Fibroblast of lung (primary cell): ENCODE results near the gene ARRDC2. TPM values are rescaled to one million over a fixed set of nuclear protein-coding genes. Genes with fewer than 3 reads are reported as not detected.

Experiments used
- DNase-seq, 2 donors: peaks; one replicate each; pipeline versions ENCODE4 v3.0.0 to v3.0.0-alpha.2; 2010; ENCODE audit warnings: low read depth in 2 of 2
- H2AFZ ChIP-seq: 2 replicates; pipeline ENCODE4 v1.5.1; 2012; ENCODE audit warnings: low read length, control low read depth, inconsistent platforms
- H3K27ac ChIP-seq: 2 replicates; pipeline ENCODE4 v1.5.1; 2011; ENCODE audit warnings: low read length, control low read depth; ENCODE audit not compliant: insufficient read depth
- H3K27me3 ChIP-seq: 2 replicates; pipeline ENCODE4 v1.5.1; 2011; ENCODE audit warnings: mild to moderate bottlenecking, low read length; ENCODE audit not compliant: control insufficient read depth, insufficient read depth
- H3K36me3 ChIP-seq: 2 replicates; pipeline ENCODE4 v1.5.1; 2011; ENCODE audit warnings: low read length; ENCODE audit not compliant: control insufficient read depth, insufficient read depth
- H3K4me1 ChIP-seq: 2 replicates; pipeline ENCODE4 v1.5.1; 2011; ENCODE audit warnings: low read length; ENCODE audit not compliant: control insufficient read depth, insufficient read depth; ENCODE audit errors: extremely low read depth
- H3K4me2 ChIP-seq: 2 replicates; pipeline ENCODE4 v1.5.1; 2011; ENCODE audit warnings: low read length, control low read depth; ENCODE audit not compliant: insufficient read depth; ENCODE audit errors: extremely low read depth
- H3K4me3 ChIP-seq, 4 experiments: fragments of 200-600 bp in 1 of 4; sonication (generic) in 1 of 4; replicated peaks in 1 of 4; 2 replicates each; pipeline ENCODE4 v1.5.1; 2011 to 2016; ENCODE audit warnings: low read length in 4 of 4, low read depth in 3 of 4, mild to moderate bottlenecking in 3 of 4, control low read depth in 2 of 4, inconsistent platforms in 1 of 4, mixed read lengths in 1 of 4; ENCODE audit not compliant: insufficient read depth in 1 of 4; ENCODE audit errors: control extremely low read depth in 1 of 4
- H3K79me2 ChIP-seq: 2 replicates; pipeline ENCODE4 v1.5.1; 2012; ENCODE audit warnings: mild to moderate bottlenecking, low read length, inconsistent platforms; ENCODE audit not compliant: control insufficient read depth, insufficient read depth
- H3K9ac ChIP-seq: 2 replicates; pipeline ENCODE4 v1.5.1; 2011; ENCODE audit warnings: mild to moderate bottlenecking, low read length, control low read depth; ENCODE audit not compliant: insufficient read depth
- H3K9me3 ChIP-seq: 2 replicates; pipeline ENCODE4 v1.5.1; 2012; ENCODE audit warnings: low read depth, low read length; ENCODE audit not compliant: control insufficient read depth, insufficient read depth
- H4K20me1 ChIP-seq: 2 replicates; pipeline ENCODE4 v1.5.1; 2011; ENCODE audit warnings: low read length; ENCODE audit not compliant: control insufficient read depth, insufficient read depth; ENCODE audit errors: extremely low read depth
- CTCF ChIP-seq, 2 donors: IDR thresholded peaks in 1 of 2; conservative IDR thresholded peaks in 1 of 2; 1 replicate in 1 of 2; 2 replicates in 1 of 2; pipeline ENCODE4 v1.5.1; 2011 to 2012; ENCODE audit warnings: low read length in 2 of 2, control low read depth in 1 of 2, inconsistent platforms in 1 of 2, low read depth in 1 of 2, mild to moderate bottlenecking in 1 of 2
- EZH2 ChIP-seq: IDR thresholded peaks from 2 replicates; pipeline ENCODE4 v1.5.1; 2012; ENCODE audit warnings: low read length, control low read depth, mild to moderate bottlenecking; ENCODE audit errors: missing control alignments
- polyA plus RNA-seq, 2 donors: library from polyadenylated mRNA; depleted of rRNA in 1 of 2; stranded (reverse) in 1 of 2; unstranded in 1 of 2; fragments of >200 nt; gene quantifications; 2 replicates each; pipeline ENCODE4 v1.2.1, GENCODE V29; 2011 to 2012; ENCODE audit warnings: missing spikeins in 1 of 2
- total RNA-seq: library from RNA; depleted of rRNA; stranded (reverse); fragments of >200 nt; gene quantifications from 2 replicates; pipeline ENCODE4 v1.2.1, GENCODE V29; 2014

ARRDC2 gene
- total and polyA plus RNA-seq, 2 donors (not counting 1 experiment from before 2014, with no cell fraction given), result 3.0 to 9.1 TPM

GRCh38 chr19:18021121-18021755 is 13.3 kb downstream of the ARRDC2 start:
- no peaks in the 10 kb centered on the region for H3K27me3 ChIP-seq
- no peaks in the 10 kb centered on the region for H4K20me1 ChIP-seq
- H2AFZ ChIP-seq, result peak overlapping the region; percentile 87
- peak; percentile 71 to 82 for DNase-seq
- peak overlapping the region; percentile 71 for H3K4me2 ChIP-seq
- no peaks in the 10 kb centered on the region for H3K9me3 ChIP-seq
- no peak for TF ChIP-seq EZH2
- TF ChIP-seq CTCF (conservative IDR thresholded peaks at IDR 0.05 in 1 of 2, IDR thresholded peaks at IDR 0.05 in 1 of 2; ENCODE audit: low read depth in 1 of 2, low read length in 2 of 2), result no peak
- H3K9ac ChIP-seq, result peak overlapping the region; percentile 50
- peaks cover 23% of the 10 kb centered on the region for H3K4me1 ChIP-seq
- H3K27ac ChIP-seq, result peak overlapping the region; percentile 71
- no peaks in the 10 kb centered on the region for H3K36me3 ChIP-seq
- no peak overlapping the region for H3K4me3 ChIP-seq
- H3K79me2 ChIP-seq, result no peaks in the 10 kb centered on the region

DNA sequence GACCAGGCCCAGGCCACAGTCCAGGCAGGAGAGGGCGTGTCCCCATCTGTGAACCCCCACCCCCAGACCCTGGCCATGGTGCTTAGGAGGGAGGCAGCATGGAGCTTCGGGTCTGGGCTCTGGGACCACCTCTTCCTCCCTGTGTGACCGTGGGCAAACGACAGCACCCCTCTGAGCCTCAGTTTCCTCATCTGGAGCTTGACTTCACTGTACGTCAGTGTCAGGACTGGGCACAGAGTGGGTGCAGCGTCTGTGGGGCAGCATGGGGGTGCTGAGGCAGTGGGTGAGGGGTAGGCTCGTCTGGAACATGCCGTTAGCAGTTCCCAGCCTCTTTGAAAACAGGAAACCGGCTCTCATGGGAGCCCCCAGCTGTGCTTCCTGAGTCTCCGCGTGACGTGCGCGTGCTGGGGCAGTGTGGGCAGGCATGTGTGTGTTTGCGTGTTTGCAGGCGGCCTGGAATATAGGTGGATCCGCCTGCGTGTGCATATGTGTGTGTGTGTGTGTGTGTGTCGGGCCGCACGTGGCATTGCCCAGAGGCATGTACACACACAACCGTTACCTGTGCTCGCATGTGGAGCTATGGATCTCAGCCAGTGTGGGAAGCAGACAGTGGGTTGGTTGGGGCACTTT is 15.8 kb downstream of the ARRDC2 start:
- Histone ChIP-seq H4K20me1 (no peaks in the 10 kb centered on the region), H3K9ac (no peak overlapping the region), H3K4me1 (peaks cover 21% of the 10 kb centered on the region), H3K79me2 (no peaks in the 10 kb centered on the region), H3K9me3 (no peaks in the 10 kb centered on the region), H3K4me2 (no peak overlapping the region), H2AFZ (peak overlapping the region; percentile 42), H3K4me3 (no peak overlapping the region), H3K27me3 (no peaks in the 10 kb centered on the region), H3K36me3 (no peaks in the 10 kb centered on the region), H3K27ac (no peak overlapping the region)
- TF ChIP-seq EZH2 (no peak), CTCF (conservative IDR thresholded peaks at IDR 0.05 in 1 of 2, IDR thresholded peaks at IDR 0.05 in 1 of 2; ENCODE audit: low read depth in 1 of 2, low read length in 2 of 2) (no peak)
- DNase-seq, result no peak

DNA sequence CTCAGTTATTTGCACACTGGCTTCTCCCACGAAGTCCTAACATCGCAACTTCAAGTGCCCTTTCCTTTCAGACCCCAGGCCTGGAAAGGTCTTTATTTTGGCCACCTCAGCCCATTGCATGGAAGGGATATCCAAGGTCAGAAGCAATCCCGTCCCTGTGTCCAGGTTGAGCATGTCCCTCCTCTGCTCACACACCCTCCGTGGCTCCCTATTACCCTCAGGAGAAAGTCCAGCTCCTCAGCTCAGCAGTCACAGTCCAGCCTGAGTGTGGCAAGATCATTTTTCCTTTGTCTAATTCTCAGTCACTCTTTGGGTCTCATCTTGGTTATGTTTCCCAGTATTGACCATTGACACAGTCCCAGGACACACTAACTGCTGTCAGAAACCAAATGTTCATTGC is 19.2 kb downstream of the ARRDC2 start:
- no peak overlapping the region for H3K4me3 ChIP-seq
- DNase-seq, result no peak
- H3K4me2 ChIP-seq, result no peak overlapping the region
- H4K20me1 ChIP-seq, result no peaks in the 10 kb centered on the region
- H3K36me3 ChIP-seq, result no peaks in the 10 kb centered on the region
- H3K79me2 ChIP-seq, result no peaks in the 10 kb centered on the region
- H3K27me3 ChIP-seq, result no peaks in the 10 kb centered on the region
- H2AFZ ChIP-seq, result no peak overlapping the region
- H3K9me3 ChIP-seq, result no peaks in the 10 kb centered on the region
- no peak overlapping the region for H3K9ac ChIP-seq
- no peak overlapping the region for H3K27ac ChIP-seq
- H3K4me1 ChIP-seq, result peaks cover 12% of the 10 kb centered on the region
- TF ChIP-seq CTCF (conservative IDR thresholded peaks at IDR 0.05 in 1 of 2, IDR thresholded peaks at IDR 0.05 in 1 of 2; ENCODE audit: low read depth in 1 of 2, low read length in 2 of 2), result no peak
- no peak for TF ChIP-seq EZH2
